GM10248 (cell line): Measurements from ENCODE around the gene CLDND2.

Experiments
- CTCF ChIA-PET: fragments of 300-600 bp; sonication (Branson Sonifier 250); formaldehyde crosslinking; extraction: SDS; loops from one replicate; lab custom pipeline; 2021; ENCODE audit warnings: antibody characterized with exemption; lab: Yijun Ruan, JAX
- POLR2A ChIA-PET: fragments of 350-650 bp; sonication (Branson Sonifier 250); formaldehyde crosslinking; extraction: SDS; loops from one replicate; lab custom pipeline; 2020; ENCODE audit warnings: antibody characterized with exemption; lab: Yijun Ruan, JAX
- DNase-seq: peaks from one replicate; pipeline ENCODE4 v3.0.0; 2012; ENCODE audit errors: extremely low spot score
- CTCF ChIP-seq: IDR thresholded peaks from 2 replicates; pipeline ENCODE4 v1.5.1; 2012; ENCODE audit warnings: mild to moderate bottlenecking, low read depth; ENCODE audit errors: extremely low read depth, missing control alignments, control extremely low read depth

CLDND2 gene

GRCh38 chr19:51341066-51341465, 27.7 kb downstream of the CLDND2 start:
- TF ChIP-seq CTCF = no peak
- CTCF ChIA-PET = interaction anchor here (0.7 to 2.8 kb wide), 10 partner anchors 9 to 320 kb away, joined by 3 to 11 read pairs (median 4); partner anchors contain the start of gene ETFB
- POLR2A ChIA-PET = no interaction called here
- DNase-seq = no peak

- POLR2A ChIA-PET = interaction anchor here (0.6 to 0.7 kb wide), 3 partner anchors 28 to 78 kb away, joined by 5 to 10 read pairs (median 7); partner anchors contain the start of gene SIGLEC10
- CTCF ChIA-PET = interaction anchor here (0.6 to 2.8 kb wide), 26 partner anchors 9 to 321 kb away, joined by 3 to 11 read pairs (median 4); partner anchors contain the start of genes ETFB and SIGLEC10
- TF ChIP-seq CTCF = peak; percentile 46
- peak; percentile 100 for DNase-seq
Observed at GRCh38 chr19:51339687-51340656, 28.8 kb downstream of the CLDND2 start.

DNA sequence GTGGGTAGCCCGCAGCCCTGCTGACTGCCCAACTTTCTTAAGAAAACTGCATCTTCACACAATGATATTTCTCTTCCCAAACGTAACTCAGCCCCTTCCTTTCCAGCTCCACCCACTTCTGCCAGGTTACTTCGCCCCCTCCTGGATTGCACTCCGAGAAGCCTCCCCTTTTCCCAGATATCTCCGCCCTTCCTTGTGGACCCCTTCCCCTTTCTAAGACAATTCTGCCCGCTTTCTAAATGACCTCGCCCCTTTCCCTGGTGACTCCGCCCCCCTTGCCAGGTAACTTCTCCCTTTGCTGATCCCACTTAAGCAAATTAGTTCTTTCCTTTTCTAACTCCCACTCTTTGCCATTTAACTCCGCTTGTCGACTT, 29.5 kb downstream of the CLDND2 start:
- POLR2A ChIA-PET = interaction anchor here (0.6 to 0.7 kb wide), 3 partner anchors 28 to 79 kb away, joined by 5 to 10 read pairs (median 7); partner anchors contain the start of gene SIGLEC10
- no peak for TF ChIP-seq CTCF
- DNase-seq = no peak
- CTCF ChIA-PET = interaction anchor here (0.7 to 2.0 kb wide), 19 partner anchors 8 to 322 kb away, joined by 3 to 10 read pairs (median 5); partner anchors contain the start of genes ETFB and SIGLEC10

GRCh38 chr19:51338563-51339312, 30.1 kb downstream of the CLDND2 start:
- CTCF ChIA-PET = interaction anchor here (0.7 to 2.0 kb wide), 25 partner anchors 8 to 323 kb away, joined by 3 to 15 read pairs (median 4); partner anchors contain the start of genes ETFB and SIGLEC10
- peak; percentile 87 for TF ChIP-seq CTCF
- POLR2A ChIA-PET = no interaction called here
- DNase-seq = peak; percentile 93

DNA sequence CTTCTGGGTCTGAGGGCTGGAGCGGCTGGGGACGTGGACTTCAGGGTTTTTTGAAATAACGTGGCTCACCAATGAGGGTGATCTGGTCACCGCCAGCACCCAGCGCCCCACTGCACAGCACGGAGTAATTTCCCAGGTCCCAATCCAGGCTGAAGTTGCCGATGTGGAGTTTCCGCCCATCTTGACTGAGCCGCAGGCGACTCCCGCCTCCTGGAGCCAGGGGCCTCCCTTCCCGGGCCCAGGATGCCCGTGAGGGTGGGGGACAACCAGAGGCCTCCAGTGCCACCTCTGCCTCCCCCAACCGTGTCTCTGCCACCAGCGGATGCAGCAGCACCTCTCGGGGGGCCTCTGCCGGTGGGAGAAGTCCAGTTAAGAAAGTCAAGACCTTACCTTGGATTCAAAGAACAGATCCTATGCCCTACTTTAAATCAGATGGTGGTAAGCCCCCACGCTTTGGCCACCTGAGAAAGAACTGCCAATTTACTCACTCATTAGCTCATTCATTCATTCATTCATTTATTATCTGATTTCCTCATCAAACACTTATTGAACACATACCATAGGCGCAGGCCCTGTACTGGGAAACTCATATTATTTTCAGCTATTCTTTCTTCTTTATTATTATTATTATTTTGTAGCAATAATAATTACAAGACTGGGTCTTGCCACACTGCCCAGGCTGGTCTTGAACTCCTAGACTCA, 30.8 kb downstream of the CLDND2 start:
- no peak for DNase-seq
- TF ChIP-seq CTCF = no peak
- CTCF ChIA-PET = interaction anchor here (0.6 to 2.0 kb wide), 11 partner anchors 21 to 323 kb away, joined by 3 to 15 read pairs (median 4); partner anchors contain the start of gene ETFB
- POLR2A ChIA-PET = no interaction called here
